Kasumi-1 (cell line): Measurements from ENCODE around the gene MYBBP1A.

Experiments used
- DNase-seq, 2 experiments: peaks; one replicate each; lab custom pipeline; 2025; lab: John Stamatoyannopoulos, UW

MYBBP1A gene

DNA sequence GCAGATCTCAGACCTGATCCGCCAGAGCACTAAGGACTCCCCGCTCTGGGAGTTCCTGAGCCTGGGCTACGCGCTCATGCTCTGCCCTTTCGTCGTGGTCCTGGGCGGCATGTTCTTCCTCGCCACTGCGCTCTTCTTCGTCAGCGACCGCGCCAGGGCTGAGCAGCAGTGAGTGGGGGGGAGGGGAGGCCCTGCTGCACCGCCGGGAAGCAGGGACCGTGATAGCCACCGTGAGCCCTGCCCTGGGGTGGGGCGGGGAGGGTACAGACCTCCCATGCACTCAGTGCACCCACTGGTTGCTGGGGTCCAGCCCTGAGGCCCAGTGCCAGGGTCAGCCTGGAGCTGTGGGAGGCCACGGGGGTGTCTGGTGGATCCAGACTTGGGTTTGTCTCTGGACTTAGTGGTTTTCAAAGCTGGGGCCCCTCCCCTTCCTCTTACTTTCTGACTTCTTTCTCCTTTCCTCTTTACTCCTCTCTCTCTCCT is 18.9 kb downstream of the MYBBP1A start:
- DNase-seq = peak in 1 of 2 experiments; percentile 8

DNA sequence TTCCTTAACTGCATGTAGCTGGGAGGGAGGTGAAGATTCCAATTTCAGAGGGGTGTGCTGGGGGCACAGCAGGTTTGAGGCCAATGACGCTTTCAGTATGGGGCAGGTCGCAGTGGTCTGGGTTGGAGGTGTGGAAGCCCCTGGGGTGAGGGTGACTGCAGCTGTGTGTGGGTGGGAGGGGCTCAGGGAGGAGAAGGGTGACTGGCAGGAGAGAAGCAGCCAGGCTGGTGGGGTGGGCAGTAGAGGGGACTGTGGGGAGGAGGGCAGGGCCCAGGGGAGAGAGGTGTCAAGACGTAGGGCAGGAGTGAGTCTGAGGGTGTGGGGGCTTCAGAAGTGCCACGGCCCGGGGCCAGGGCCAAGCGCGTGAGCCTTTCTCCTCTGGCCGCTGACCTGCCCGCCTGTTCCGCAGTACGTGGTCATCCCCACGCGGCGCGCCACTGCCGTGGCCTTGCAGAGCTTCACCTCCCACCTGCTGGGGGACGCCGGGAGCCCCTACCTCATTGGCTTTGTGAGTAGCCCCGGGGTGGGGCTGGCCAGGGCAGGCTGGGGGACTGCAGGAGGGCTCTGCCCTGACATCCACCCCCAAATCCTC is 19.4 kb downstream of the MYBBP1A start:
- no peak for DNase-seq

DNA sequence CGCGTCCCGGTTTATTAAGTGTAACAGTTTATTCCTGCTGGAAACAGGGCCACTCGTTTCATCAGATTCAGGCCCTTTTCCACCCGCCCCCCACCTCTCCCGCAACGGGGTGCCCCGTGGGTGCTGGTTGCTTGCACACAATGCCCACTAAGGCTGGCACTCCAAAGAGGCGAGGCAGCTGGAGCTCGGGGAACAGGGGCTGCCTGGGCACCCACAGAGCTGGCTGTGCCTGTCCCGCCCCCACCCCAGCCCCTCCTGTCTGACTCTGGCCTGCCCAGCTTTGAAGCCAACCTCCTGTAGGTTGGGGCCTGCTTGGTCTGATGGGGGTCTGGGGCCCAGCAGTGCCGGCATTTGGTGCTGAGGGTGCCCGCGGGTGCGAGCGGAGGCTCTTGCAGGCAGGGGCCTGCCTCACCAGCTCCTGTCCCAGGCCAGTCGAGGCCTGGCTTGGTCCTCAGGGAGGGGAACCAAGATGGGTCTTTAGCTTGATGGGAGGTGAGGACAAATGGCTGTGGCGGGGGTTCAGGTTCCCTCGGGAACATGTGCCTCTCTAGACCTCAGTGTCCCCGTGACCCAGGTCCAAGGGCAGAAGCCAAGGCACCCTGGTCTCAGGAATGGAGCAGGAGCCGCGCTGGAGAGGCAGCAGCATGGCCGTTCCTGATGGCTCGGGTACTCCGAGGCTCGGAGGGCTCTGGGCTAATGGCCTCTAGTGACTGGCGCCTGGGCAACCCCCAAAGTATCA is 20.1 kb downstream of the MYBBP1A start:
- no peak for DNase-seq

DNA sequence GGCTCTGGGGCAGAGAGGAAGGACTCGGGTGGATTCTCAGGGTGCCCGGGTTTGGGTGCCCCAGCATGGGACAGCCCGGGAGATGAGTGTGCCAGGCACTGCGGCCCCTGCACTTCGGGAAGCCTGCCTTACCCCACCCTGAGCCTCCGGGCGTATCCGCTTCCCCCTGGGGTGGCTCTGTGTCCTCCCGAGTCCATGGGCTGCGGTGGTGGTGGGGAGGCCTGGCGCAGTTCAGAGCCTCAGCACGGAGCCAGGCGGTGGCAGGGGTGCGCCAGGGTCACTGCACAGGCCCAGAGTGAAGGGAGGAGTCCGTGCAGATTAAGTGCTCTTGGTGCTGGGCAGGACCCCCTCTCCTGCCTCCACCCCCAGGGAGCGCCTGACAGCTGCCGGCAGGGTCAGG is 20.7 kb downstream of the MYBBP1A start:
- no peak for DNase-seq

DNA sequence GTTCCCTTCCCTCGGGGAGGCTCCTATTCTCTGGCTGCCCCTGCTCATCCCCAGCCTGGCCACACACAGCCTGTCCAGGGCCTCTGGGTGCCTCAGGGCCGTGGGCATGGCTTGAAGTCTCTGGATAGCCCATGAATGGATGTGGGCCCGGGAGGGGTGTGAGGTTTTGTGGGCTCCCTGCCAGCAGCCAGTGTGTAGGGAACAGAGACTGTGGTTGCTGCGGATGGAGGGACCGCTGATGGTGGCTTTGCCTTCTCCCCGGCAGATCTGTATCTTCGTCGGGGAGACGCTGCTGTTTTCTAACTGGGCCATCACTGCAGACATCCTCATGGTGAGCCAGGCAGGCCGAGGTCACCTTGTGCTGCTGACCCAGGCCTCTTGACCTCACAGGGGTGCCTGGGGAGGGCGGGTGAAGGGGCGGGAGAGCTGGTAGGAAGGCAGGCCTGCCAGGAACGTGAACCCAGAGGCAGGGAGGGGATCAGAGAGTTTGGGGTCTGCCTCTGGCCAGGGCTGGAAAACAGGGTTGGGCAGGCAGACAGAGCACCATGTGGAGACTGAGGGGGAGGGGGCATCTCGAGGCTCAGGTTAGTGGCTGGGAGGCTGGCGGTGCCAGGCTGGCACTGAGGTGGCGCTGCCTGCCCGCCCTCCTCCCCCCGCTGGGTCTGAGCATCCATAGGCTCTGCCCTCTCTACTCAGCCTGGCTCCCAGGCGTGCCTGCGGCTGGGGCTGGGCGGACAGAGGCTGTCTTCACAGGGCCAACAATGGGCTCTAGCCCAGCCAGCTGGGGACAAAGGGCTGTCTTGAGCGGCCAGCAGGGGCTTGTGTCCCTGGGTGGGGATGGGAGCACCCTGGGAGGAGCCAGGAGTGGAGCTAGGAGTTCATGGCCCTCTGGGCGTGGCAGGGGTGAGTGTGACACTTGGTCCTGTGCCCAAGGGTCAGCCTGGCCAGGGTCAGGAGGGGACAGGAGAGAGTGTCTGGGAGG is 21.4 kb downstream of the MYBBP1A start:
- no peak for DNase-seq

DNA sequence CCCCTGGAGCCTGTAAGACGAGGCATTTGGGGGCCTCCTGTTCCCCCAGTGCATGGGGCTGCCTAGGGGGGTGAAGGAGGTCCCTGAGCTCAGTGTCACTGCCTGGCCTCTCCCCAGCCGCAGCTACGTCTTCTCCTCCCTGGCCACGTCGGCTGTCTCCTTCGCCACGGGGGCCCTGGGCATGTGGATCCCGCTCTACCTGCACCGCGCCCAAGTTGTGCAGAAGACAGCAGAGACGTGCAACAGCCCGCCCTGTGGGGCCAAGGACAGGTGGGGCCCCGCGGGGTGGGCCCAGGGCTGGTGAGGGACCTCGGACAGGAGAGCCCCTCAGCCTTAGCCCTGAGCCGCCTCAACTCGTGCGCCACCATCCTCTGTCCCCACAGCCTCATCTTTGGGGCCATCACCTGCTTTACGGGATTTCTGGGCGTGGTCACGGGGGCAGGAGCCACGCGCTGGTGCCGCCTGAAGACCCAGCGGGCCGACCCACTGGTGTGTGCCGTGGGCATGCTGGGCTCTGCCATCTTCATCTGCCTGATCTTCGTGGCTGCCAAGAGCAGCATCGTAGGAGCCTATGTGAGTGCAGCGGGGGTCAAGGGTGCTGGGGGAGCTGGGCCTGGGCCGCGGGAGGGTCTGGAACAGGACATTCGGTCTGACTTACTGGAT is 22.2 kb downstream of the MYBBP1A start:
- DNase-seq = no peak

DNA sequence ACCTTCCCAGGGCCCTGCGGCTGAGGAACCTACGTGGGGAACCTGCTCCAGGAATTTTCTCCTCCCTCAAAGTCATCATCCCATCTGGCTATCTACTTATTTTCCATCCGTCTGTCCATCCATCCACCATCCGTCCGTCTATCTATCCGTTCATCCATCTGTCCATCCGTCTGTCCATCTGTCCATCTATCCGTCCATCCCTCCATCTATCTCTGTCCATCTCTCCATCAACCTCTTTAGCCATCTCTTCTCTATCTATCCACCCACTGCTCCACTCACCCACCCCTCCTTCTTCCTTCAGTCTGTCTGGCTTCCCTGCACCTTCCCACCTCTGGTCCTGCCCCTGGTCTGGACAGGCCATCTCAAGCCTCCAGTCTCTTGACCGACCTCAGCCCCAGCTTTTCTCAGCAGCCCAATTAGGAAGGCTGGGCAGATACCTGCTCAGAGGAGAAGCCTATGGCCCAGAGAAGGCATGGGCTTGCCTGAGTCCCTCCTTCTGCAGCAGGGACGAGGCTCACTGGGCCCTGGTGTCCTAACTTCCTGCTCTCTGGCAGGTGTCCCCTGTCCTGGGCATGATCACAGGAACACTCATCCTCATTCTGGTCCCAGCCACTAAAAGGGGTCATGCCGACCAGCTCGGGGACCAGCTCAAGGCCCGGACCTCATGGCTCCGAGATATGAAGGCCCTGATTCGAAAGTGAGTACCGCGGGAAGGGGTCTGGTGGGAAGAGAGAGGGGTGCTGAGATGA is 23.0 kb downstream of the MYBBP1A start:
- DNase-seq = no peak

DNA sequence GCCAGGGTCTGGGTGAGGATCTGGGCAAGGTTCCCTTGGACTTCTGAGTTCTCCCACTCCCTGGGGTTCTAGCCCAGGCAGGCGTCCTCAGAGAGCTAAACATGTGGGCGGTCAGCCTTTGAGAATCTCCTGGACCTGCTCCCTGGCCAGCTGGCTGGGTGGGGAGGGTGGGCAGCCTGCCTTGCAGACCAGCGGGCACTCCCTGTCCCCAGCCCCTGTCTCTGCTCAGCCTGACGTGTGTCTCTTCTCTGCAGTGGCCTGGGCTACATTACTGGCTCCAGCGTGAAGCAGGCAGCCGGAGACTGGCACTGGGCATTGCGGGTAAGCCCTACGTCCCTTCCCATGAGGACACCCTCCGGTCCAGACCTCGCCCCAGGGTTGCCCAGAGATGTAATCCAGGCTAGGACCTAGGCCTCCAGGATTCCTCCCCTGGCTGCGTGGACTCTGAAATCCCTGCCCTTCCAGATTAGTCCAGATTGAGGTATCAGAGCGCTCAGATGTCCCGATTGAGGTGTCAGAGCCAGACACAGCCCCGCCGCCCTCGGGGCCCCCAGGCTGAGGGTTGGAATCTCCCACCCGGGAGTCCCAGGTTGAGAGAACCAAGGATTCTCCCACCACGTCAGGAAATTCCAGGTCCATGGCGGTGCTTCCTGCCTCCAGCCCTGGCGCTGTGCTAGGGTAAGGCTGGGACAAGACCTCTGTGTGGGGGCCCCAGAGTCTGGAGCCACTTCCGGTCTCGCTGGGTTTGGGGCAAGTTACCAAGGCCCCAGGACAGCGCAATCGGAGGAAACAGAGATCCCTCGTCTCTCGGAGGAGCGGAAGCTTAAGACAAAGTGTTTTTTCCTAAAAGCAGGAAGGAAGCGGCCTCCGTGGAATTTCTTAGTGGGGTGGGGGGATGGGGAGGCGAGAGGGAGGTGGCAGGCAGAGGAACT is 24.1 kb downstream of the MYBBP1A start:
- DNase-seq = no peak

DNA sequence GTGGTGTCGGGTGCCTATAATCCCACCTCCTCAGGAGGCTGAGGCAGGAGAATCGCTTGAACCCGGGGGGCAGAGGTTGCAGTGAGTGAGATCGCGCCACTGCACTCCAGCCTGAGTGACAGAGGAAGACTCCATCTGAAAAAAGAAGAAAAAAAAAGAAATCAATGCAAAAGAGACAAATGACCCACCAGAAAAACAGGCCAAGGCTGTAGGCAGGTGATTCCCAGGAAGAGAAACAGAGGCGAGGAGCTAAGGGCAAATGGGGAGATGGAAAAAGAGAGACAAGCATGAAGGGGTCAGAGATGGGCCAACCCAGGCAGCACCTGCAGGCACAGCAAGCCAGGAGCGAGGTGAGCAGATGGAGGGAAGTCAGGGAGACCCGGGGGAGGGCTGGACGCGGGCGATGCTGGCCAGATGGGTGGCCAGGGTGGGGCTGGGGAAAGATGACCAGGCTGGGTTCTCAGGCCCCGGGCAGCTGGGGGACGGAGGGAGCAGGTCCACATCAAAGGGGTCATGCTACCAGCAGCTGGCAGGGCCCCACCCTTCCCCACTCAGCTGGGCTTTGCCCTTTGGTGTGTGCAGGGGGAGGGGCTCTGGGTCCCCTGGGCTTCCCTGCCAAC is 25.5 kb downstream of the MYBBP1A start:
- no peak for DNase-seq

DNA sequence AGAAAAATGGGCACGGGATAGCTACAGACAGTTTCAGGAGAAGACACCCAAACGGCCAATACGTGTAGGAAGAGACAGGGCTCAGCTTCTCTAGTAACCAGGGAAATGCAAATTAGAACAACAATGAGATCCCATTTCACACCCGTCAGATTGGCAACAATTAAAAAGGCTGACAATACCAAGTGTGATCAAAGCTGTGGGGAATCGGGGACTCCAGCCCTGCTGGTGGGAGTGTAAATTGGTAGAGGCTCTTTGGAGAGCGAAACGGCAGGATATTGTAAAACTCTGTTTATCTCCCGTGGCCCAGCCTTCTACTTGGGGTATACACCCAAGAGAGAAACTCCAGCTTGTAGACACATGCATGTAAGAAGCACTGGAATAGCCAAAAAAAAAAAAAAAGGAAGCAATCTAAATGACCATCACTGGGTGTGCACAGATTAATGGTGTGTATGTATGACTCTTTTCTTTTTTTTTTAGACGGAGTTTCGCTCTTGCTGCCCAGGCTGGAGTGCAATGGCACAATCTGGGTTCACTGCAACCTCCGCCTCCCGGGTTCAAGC is 27.5 kb downstream of the MYBBP1A start:
- DNase-seq = no peak

DNA sequence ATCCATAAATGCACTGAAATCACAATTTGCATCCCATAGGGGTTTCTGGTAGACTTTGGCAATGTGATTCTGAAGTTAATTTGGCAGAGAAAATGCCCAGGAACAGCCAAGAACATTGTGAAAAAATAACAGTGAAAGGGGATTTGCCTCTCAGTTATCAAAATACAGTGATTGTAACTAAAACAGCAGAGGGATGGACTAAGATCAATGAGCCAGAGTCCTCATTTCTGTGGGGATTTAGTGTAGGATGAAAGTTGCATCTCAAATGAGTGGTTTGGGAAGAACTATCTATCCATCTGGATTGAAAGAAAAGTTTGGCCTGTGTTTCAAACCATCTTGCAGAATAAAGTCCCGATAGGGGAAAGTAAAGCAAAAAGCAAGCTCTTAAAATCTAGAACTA is 28.1 kb downstream of the MYBBP1A start:
- no peak for DNase-seq

DNA sequence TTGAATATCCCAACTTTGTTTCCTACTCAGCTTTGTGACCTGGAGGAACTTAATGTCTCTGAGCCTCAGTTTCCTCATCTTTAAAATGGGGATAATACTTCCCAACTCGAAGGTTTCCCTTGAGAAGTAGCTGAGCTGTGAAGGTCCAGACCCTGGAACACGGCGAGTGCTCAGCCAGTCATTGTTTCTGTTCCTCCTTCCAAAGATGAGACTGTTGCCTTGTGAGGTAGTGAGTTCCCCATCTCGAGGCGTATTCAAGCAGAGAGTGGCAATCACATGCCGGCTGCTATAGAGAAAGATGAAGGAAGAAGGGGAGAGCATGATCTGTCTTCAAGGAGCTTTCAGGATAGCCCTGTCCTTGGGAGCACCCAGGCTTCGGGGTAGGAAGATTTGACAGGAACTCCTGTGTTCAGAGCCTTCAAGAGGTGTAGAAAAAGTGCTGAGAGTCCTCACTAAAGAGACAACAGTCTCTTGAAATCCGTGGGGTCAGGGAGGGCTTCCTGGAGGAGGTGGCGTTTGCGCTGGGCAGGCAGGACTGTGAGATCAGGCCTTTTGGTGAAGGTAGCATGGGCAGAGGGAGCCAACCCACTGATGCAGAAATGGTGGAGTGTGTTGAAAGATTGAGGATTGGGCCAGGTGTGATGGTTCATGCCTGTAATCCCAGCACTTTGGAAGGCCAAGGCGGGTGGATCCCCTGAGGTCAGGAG is 29.3 kb downstream of the MYBBP1A start:
- DNase-seq = no peak

DNA sequence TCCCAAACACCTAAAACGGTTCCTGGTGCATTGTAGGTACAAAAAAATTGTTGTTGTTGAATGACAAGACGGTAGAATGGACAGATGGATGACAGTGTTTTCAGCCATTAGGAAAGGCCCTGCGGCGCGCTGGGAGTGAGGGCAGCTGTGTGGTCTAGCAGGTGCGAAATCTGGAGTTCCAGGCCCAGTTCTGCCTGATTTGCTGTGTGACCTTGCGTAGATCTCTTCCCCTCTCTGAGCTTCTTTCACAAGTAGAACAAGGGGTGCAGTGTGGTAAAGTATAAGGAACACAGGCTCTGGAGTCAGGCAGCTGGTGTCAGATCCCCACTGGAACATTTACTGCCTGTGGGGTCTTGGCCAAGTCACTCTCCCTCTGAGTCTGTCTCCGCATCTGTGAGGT is 31.2 kb downstream of the MYBBP1A start:
- no peak for DNase-seq

DNA sequence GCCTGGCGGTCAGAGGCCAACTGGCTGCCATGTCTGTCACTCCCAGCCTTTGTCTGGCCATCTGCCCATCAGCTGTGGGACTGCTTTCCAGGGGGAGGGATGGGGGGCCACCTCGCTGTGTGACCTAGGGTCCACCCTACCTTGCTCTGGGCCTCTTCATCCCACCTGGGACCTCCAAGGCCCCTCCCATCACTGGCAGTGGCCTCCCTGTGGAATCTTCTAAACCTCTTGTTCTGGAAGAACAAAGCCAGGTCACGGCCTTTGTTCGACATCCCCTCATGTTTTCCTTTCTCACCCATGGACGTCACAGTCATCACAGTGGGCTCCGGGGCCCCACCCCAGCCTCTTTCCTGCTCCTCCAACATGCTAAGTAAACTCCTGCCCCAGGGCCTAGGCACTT is 32.5 kb downstream of the MYBBP1A start:
- DNase-seq = no peak

DNA sequence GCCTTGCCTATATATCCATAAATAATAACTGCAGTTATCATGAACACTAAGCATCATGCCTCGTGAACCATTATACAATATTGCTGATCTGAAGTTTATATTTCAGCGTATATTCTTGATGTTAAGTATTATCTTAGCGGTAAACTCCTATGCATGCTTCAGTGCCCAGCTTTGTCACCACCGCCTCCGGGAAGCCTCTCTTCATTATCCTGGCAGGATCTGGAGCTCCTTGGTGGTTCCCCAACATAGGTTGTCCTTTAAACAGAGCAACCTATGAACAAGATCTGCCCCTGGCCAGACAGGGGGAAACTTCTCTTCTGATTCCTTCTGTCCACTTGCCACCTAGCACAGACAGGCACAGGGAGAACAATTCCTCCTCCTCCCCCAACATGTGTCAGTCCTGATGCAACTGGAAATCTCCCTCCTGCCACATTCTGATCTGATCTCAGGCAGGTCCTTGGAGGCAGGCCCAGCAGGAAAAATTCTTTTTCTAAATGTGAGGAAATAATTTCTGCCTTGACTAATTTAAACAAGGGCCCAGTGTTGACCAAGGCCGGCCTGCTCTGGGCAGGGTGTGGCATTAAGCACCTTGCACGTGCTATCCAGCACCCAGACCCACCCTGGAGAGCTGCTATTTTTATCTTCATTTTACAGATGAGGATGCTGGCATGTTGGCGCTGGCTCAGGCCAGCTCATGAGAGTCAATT is 34.1 kb downstream of the MYBBP1A start:
- DNase-seq = no peak

DNA sequence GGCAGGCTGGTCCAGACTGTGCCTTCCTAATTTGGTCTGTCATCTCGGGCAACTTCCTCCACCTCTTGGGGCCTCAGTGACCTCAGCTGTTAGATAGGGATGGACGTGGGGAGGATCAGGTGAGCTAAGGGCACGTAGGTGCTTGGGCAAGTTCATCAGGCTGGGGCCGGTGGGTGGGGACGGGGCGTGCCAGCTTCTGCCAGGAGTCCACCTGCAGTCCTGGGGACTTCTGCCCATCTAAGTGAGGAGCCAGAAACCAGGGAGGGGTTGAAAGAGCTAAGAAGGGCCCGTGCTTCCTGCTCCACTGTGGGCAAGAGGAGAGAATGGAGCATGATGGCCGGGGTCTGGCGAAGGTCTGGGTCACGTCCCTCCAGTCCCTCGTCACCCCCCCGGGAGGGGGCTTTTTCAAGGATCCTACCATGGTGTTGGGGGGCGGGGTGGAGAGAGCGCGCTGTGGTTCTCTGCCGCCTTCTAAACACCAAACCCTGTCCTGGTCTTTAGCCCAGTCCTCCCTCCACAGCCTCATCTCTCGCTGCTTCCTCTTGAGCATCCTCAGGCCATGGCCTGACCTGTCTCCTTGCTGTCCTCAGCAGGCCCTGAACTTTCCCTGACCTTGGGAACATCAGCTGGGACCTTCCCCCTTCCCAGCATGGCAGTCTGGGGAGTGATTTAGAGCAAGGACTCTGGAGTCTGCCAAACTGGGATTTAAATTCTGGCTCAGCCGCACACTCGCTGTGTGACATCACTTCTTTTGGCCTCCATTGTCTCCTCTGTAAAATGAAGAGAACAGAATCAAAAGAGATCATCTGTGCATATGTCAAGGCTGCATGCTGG is 34.9 kb downstream of the MYBBP1A start:
- DNase-seq = no peak

DNA sequence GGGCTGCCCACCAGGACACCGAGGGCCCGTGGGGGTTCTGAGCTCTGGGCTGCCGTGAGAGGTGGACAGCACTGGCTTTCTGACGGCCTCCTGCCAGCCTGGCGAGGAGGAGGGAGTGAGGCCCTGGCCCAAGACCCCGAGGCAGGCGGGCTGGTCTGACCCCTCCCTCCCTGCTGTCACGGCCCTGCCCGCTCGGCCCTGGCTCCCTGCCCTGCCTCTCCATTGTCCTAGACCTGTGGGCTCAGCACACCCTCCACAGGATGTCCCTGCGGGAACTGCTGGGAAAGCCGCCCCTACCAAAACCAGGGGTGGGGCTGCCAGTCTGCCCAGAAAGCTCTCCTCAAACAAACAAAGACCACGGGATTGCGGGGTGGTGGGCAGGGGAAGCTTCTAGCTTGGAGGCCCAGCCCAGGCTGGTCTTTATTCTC is 35.8 kb downstream of the MYBBP1A start:
- no peak for DNase-seq
